H1 (cell line): ENCODE results near the gene RPS25. TPM values are rescaled to one million over a fixed set of nuclear protein-coding genes. Genes with fewer than 3 reads are reported as not detected.

Experiments
- CEBPB ChIP-seq: IDR thresholded peaks from 2 replicates; pipeline ENCODE4 v1.6.1; 2012; ENCODE audit warnings: low read depth, low read length
- FOSL1 ChIP-seq: IDR thresholded peaks from 2 replicates; pipeline ENCODE4 v1.6.1; 2011; ENCODE audit warnings: mild to moderate bottlenecking, low read depth, low read length, moderate library complexity; ENCODE audit not compliant: insufficient read depth
- HDAC2 ChIP-seq, 2 experiments: fragments of 300-600 bp in 1 of 2; sonication (generic) in 1 of 2; IDR thresholded peaks; 2 replicates each; pipeline ENCODE4 v1.6.1; 2011 to 2012; ENCODE audit warnings: low read depth in 2 of 2, low read length in 2 of 2, mild to moderate bottlenecking in 2 of 2, moderate library complexity in 2 of 2, borderline replicate concordance in 1 of 2, inconsistent platforms in 1 of 2
- MAX ChIP-seq: IDR thresholded peaks from 2 replicates; pipeline ENCODE4 v1.6.1; 2012; ENCODE audit warnings: inconsistent platforms
- POLR2A ChIP-seq, 2 experiments: IDR thresholded peaks; 1 replicate in 1 of 2; 2 replicates in 1 of 2; pipeline ENCODE4 v1.6.1; 2011; ENCODE audit warnings: low read depth in 2 of 2, low read length in 2 of 2, mild to moderate bottlenecking in 2 of 2; ENCODE audit errors: control extremely low read depth in 1 of 2
- SAP30 ChIP-seq: fragments of 300-600 bp; sonication (generic); IDR thresholded peaks from 2 replicates; pipeline ENCODE4 v1.7.1; 2012; ENCODE audit warnings: low read length, moderate library complexity, mild to moderate bottlenecking, inconsistent platforms; ENCODE audit not compliant: insufficient read depth, insufficient replicate concordance
- SIN3A ChIP-seq, 2 experiments: IDR thresholded peaks in 1 of 2; conservative IDR thresholded peaks in 1 of 2; 2 replicates each; pipeline ENCODE4 v1.6.1; 2011 to 2012; ENCODE audit warnings: low read length in 2 of 2, improper control_type of control experiment in 1 of 2, low read depth in 1 of 2, mild to moderate bottlenecking in 1 of 2
- SP1 ChIP-seq: IDR thresholded peaks from 2 replicates; pipeline ENCODE4 v1.6.1; 2011; ENCODE audit warnings: low read depth, low read length
- SUZ12 ChIP-seq: fragments of 200-600 bp; sonication (generic); IDR thresholded peaks from 2 replicates; pipeline ENCODE4 v1.6.1; 2012; ENCODE audit warnings: mild to moderate bottlenecking, inconsistent platforms, low read length, moderate library complexity, mixed read lengths
- polyA plus RNA-seq, 7 experiments: library from polyadenylated mRNA; depleted of rRNA in 3 of 7; stranded (reverse) in 5 of 7; unstranded in 2 of 7; fragments of >200 nt in 5 of 7; fragments of 200-250 nt in 2 of 7; gene quantifications; 1 replicate in 5 of 7; 2 replicates in 1 of 7; 4 replicates in 1 of 7; pipeline versions ENCODE4 v1.2.1 to v1.2.3, GENCODE V29; 2011 to 2013; ENCODE audit warnings: missing spikeins in 2 of 7, mixed read lengths in 2 of 7
- total RNA-seq: library from RNA; stranded (reverse); fragmentation: NEBNext Ultra II Directional; extraction: Animal tissue kit (Norgen Biotek cat#: 25700); gene quantifications from 2 replicates; pipeline ENCODE4 v1.2.1, GENCODE V29; 2021
- TF ChIP-seq, protein P1 (sequence below): fragments of 300-600 bp; sonication (generic); IDR thresholded peaks from 2 replicates; pipeline ENCODE4 v1.7.1; 2012; ENCODE audit warnings: low read length, moderate library complexity, mild to moderate bottlenecking, inconsistent platforms; ENCODE audit not compliant: insufficient replicate concordance

RPS25 gene
- total and polyA plus RNA-seq, 2 of the 8 experiments (the other 6 are each of a cell fraction or from before 2014, with no cell fraction given): 1,525 to 1,643 TPM

DNA sequence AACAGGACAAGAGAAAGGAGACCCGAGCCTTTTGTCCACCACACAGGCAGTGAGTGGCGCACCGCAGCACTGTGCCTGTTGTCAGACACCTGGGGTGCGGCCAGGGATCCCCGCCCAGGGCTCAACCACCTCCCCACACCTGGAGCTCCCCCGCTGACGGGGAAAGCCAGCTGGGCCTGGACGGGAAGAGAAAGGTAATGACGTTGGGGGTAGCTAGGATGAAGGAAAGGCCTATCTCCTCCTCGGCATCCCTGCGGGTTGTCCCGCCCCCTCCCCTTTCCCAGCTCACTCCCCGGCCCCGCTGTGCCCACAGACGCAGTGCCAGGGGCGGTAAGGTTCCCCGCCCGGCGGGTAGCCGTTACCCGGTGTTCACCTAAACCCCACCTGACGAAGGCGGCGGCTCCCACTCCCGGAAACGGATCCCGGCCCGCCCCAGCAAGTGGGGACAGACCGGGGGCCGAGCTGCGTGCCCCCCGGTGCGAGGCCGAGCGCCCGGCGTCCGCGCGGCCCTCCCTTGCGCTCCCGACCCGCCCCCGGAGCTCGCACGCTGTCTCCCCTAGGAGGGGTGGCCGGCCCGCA lies 38.4 kb upstream of the RPS25 start (continued):
- TF ChIP-seq FOSL1 (no peak), MAX (0 out of 2 replicates have a peak, but pooled peaks have one; percentile 65), POLR2A (IDR thresholded peaks at IDR 0.05; ENCODE audit: control extremely low read depth in 1 of 2, low read depth in 2 of 2, low read length in 2 of 2) (no peak), SUZ12 (no peak), SAP30 (peak; percentile 63), HDAC2 (IDR thresholded peaks at IDR 0.05; ENCODE audit: borderline replicate concordance in 1 of 2, low read depth in 2 of 2, low read length in 2 of 2) (peak in 1 of 2 experiments; percentile 61; a peak in 2 of 4 replicates), SIN3A (conservative IDR thresholded peaks at IDR 0.05 in 1 of 2, IDR thresholded peaks at IDR 0.05 in 1 of 2; ENCODE audit: low read depth in 1 of 2, low read length in 2 of 2) (peak; percentile 69 to 81; a peak in 3 of 4 replicates), SP1 (no peak), CEBPB (no peak)
- TF ChIP-seq, protein P1, sequence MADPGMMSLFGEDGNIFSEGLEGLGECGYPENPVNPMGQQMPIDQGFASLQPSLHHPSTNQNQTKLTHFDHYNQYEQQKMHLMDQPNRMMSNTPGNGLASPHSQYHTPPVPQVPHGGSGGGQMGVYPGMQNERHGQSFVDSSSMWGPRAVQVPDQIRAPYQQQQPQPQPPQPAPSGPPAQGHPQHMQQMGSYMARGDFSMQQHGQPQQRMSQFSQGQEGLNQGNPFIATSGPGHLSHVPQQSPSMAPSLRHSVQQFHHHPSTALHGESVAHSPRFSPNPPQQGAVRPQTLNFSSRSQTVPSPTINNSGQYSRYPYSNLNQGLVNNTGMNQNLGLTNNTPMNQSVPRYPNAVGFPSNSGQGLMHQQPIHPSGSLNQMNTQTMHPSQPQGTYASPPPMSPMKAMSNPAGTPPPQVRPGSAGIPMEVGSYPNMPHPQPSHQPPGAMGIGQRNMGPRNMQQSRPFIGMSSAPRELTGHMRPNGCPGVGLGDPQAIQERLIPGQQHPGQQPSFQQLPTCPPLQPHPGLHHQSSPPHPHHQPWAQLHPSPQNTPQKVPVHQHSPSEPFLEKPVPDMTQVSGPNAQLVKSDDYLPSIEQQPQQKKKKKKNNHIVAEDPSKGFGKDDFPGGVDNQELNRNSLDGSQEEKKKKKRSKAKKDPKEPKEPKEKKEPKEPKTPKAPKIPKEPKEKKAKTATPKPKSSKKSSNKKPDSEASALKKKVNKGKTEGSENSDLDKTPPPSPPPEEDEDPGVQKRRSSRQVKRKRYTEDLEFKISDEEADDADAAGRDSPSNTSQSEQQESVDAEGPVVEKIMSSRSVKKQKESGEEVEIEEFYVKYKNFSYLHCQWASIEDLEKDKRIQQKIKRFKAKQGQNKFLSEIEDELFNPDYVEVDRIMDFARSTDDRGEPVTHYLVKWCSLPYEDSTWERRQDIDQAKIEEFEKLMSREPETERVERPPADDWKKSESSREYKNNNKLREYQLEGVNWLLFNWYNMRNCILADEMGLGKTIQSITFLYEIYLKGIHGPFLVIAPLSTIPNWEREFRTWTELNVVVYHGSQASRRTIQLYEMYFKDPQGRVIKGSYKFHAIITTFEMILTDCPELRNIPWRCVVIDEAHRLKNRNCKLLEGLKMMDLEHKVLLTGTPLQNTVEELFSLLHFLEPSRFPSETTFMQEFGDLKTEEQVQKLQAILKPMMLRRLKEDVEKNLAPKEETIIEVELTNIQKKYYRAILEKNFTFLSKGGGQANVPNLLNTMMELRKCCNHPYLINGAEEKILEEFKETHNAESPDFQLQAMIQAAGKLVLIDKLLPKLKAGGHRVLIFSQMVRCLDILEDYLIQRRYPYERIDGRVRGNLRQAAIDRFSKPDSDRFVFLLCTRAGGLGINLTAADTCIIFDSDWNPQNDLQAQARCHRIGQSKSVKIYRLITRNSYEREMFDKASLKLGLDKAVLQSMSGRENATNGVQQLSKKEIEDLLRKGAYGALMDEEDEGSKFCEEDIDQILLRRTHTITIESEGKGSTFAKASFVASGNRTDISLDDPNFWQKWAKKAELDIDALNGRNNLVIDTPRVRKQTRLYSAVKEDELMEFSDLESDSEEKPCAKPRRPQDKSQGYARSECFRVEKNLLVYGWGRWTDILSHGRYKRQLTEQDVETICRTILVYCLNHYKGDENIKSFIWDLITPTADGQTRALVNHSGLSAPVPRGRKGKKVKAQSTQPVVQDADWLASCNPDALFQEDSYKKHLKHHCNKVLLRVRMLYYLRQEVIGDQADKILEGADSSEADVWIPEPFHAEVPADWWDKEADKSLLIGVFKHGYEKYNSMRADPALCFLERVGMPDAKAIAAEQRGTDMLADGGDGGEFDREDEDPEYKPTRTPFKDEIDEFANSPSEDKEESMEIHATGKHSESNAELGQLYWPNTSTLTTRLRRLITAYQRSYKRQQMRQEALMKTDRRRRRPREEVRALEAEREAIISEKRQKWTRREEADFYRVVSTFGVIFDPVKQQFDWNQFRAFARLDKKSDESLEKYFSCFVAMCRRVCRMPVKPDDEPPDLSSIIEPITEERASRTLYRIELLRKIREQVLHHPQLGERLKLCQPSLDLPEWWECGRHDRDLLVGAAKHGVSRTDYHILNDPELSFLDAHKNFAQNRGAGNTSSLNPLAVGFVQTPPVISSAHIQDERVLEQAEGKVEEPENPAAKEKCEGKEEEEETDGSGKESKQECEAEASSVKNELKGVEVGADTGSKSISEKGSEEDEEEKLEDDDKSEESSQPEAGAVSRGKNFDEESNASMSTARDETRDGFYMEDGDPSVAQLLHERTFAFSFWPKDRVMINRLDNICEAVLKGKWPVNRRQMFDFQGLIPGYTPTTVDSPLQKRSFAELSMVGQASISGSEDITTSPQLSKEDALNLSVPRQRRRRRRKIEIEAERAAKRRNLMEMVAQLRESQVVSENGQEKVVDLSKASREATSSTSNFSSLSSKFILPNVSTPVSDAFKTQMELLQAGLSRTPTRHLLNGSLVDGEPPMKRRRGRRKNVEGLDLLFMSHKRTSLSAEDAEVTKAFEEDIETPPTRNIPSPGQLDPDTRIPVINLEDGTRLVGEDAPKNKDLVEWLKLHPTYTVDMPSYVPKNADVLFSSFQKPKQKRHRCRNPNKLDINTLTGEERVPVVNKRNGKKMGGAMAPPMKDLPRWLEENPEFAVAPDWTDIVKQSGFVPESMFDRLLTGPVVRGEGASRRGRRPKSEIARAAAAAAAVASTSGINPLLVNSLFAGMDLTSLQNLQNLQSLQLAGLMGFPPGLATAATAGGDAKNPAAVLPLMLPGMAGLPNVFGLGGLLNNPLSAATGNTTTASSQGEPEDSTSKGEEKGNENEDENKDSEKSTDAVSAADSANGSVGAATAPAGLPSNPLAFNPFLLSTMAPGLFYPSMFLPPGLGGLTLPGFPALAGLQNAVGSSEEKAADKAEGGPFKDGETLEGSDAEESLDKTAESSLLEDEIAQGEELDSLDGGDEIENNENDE: no peak
